ENCODE results near the gene CHKA. TPM values are rescaled to one million over a fixed set of nuclear protein-coding genes. Genes with fewer than 3 reads are reported as not detected.

Gene CHKA
- total RNA-seq, 2 experiments from 2014 or later: 15.8 to 16.7 TPM

DNA sequence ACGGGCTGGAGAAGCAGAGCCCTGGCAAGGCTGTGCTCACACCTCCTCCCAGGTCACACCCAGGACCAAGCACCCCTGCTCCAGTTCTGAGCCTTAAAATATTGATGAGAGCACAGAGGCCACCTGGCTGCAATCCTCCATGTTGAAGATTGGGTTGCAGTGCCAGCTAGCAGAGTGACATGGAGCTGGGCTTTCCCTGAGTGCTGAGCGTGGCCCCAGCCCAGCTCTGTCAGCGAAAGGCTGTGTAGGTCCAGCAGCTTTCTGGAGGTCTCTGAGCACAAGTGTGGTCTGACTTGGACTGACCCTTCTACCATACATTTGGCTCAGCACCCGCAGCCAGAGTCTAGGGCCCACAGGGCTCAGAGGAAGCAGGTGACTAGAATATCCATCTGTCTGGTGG is 4.0 kb upstream of the CHKA start:
- POLR2A ChIA-PET: no interaction called here
- TF ChIP-seq, protein P1, sequence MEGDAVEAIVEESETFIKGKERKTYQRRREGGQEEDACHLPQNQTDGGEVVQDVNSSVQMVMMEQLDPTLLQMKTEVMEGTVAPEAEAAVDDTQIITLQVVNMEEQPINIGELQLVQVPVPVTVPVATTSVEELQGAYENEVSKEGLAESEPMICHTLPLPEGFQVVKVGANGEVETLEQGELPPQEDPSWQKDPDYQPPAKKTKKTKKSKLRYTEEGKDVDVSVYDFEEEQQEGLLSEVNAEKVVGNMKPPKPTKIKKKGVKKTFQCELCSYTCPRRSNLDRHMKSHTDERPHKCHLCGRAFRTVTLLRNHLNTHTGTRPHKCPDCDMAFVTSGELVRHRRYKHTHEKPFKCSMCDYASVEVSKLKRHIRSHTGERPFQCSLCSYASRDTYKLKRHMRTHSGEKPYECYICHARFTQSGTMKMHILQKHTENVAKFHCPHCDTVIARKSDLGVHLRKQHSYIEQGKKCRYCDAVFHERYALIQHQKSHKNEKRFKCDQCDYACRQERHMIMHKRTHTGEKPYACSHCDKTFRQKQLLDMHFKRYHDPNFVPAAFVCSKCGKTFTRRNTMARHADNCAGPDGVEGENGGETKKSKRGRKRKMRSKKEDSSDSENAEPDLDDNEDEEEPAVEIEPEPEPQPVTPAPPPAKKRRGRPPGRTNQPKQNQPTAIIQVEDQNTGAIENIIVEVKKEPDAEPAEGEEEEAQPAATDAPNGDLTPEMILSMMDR (IDR thresholded peaks at IDR 0.05): no peak
- peaks cover 11% of the 10 kb centered on the region for H3K4me1 Mint-ChIP-seq (ENCODE audit: low read depth)
- no peak overlapping the region for H3K27ac Mint-ChIP-seq
- CTCF ChIA-PET: no interaction called here
- intact Hi-C loops (cut with micrococcal nuclease): no loop called here
- H3K9me3 Mint-ChIP-seq: no peaks in the 10 kb centered on the region
- peaks cover 1% of the 10 kb centered on the region for H3K36me3 Mint-ChIP-seq (ENCODE audit: low read depth)
- DNase-seq: no peak
- peaks cover 14% of the 10 kb centered on the region for H3K27me3 Mint-ChIP-seq
- ATAC-seq: no peak
- H3K4me3 Mint-ChIP-seq: no peak overlapping the region

DNA sequence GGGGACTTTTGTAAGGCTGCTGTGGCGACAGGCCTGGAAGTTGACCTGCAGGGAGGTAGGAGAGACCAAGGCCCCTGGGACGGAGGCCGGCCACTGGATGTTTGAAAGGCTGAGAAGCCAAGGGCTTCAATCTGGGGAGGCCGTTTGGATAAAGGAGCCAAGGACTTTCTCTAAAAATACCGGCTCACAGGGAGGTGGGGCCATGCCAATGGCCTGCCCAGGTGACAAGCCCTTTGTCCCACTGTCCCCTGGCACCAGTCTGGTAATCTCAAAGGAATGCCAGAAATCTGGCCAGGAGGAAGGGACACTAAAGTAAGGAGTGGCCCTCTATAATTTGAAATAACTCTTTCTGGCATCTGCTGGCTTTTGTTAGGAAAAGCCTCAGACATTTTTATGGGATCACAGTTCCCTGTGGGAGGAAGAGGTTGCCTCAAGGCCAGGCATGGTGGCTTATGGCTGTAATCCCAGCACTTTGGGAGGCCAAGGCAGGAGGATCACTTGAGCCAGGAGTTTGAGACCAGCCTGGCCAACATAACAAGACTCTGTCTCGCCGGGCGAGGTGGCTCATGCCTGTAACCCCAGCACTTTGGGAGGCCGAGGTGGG is 1.9 kb upstream of the CHKA start:
- intact Hi-C loops (cut with micrococcal nuclease): no loop called here
- no peaks in the 10 kb centered on the region for H3K27me3 Mint-ChIP-seq
- peaks cover 18% of the 10 kb centered on the region for H3K4me1 Mint-ChIP-seq (ENCODE audit: low read depth)
- CTCF ChIA-PET: no interaction called here
- peaks cover 7% of the 10 kb centered on the region for H3K36me3 Mint-ChIP-seq (ENCODE audit: low read depth)
- peak overlapping the region; percentile 32 for H3K4me3 Mint-ChIP-seq
- H3K27ac Mint-ChIP-seq: no peak overlapping the region
- H3K9me3 Mint-ChIP-seq: no peaks in the 10 kb centered on the region
- POLR2A ChIA-PET: no interaction called here
- TF ChIP-seq, protein P1 (IDR thresholded peaks at IDR 0.05): no peak
- DNase-seq (no peak), ATAC-seq (no peak)

DNA sequence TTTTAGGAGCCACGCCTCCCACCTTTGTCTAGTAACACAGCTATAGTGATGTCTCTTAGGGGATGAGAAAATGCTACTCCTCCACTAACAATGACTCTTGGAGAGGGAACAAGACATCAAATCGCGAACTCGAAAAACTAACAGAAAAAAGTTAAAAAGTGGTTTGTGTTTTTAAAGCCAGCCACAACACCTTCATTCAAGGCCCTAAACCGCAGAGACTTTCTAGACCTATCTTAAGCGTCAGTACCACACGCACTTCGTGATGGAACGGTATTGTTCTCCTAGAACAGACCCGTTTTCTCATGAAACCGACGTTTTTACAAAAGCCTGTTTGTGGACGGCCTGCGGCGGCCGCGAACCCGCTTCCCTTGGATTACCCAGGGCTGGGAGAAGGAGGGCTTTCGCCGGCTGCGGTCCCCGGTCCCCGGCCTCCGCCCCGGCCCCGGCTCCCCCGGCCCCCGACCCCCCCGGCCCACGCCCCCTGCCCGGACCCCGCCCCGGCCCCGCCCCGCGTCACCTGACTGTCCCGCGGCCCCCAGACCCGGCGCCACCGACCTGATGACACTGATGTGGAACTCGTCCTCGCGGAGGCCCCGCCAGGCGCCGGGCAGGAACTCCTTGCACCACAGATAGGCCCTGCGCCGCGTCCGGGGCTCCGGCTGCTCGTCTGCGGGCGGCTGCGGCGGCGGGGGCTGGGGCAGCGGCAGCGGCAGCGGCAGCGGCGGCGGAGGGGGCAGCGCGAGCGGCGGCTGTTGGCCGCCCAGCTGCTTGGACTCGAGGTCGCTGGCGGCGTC is 718 bp downstream of the CHKA start:
- Mint-ChIP-seq H3K36me3 (ENCODE audit: low read depth) (peaks cover 10% of the 10 kb centered on the region), H3K4me1 (ENCODE audit: low read depth) (peaks cover 26% of the 10 kb centered on the region), H3K9me3 (no peaks in the 10 kb centered on the region), H3K27me3 (no peaks in the 10 kb centered on the region), H3K27ac (peak overlapping the region; percentile 77), H3K4me3 (peak overlapping the region; percentile 82)
- ChIA-PET POLR2A (interaction anchor here (0.6 to 1.6 kb wide), 2 partner anchors 19 to 22 kb away, joined by 3 to 5 read pairs; no protein-coding TSS in a partner anchor), CTCF (no interaction called here)
- intact Hi-C loops (cut with micrococcal nuclease): no loop called here
- ATAC-seq (peak; percentile 14), DNase-seq (peak; percentile 61)
- TF ChIP-seq, protein P1 (IDR thresholded peaks at IDR 0.05): no peak

DNA sequence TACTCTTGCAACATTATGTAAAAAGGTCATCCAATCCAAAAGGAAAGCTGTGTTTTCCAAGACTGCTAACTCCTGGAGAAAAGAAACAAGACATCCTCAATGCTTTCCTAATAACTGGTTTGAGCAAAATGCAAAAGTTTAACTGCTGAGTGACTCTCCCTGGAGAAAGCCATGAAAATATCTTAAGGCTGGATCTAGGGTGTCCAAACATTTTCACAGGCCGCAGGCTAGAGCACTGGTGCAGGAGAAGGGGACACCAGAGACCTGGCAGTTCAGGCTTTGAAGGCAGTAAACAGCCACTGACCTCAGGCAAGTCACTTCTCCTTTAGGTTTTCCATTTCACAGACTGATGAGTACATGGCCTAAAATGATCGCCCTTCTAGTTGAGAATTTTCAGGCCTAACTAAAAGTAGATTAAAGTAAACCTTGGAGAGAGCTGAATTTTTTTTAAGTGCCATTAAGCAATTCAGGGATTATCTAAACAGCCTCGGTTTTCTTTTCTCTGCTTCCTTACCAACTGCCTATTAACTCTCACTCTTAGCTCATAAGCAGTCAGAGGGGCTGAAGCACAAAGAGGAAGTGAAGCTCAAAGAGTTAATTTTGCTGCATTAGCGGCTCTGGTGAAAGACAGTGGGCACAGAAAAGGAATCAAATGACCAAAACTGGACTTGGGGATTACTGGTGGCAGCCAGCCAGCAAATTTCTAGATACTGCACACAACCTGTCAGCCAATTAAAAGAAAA is 2.3 kb downstream of the CHKA start:
- ChIA-PET CTCF (interaction anchor here (1.3 to 1.5 kb wide), 2 partner anchors 9 to 83 kb away, joined by 3 read pairs; no protein-coding TSS in a partner anchor), POLR2A (interaction anchor here (0.6 to 1.4 kb wide), 4 partner anchors 9 to 734 kb away, joined by 3 to 6 read pairs (median 3); no protein-coding TSS in a partner anchor)
- TF ChIP-seq, protein P1 (IDR thresholded peaks at IDR 0.05): no peak
- Mint-ChIP-seq H3K4me3 (peak overlapping the region; percentile 46), H3K27ac (no peak overlapping the region), H3K9me3 (no peaks in the 10 kb centered on the region), H3K36me3 (ENCODE audit: low read depth) (peaks cover 10% of the 10 kb centered on the region), H3K4me1 (ENCODE audit: low read depth) (peaks cover 29% of the 10 kb centered on the region), H3K27me3 (no peaks in the 10 kb centered on the region)
- intact Hi-C loops (cut with micrococcal nuclease): no loop called here
- DNase-seq (no peak), ATAC-seq (no peak)
